Skeletal muscle tissue (tissue), 5 donors: ENCODE data around the gene NHLRC2. TPM values are rescaled to one million over a fixed set of nuclear protein-coding genes. Genes with fewer than 3 reads are reported as not detected.

Source experiments
- H3K27ac ChIP-seq: one replicate; pipeline ENCODE4 v1.7.0; 2013; ENCODE audit warnings: mild to moderate bottlenecking, low read depth, low read length, inconsistent platforms
- H3K27me3 ChIP-seq, 3 donors: one replicate each; pipeline ENCODE4 v1.7.0; 2013; ENCODE audit warnings: low read length in 3 of 3; ENCODE audit not compliant: control insufficient read depth in 3 of 3, insufficient read depth in 3 of 3
- H3K36me3 ChIP-seq, 3 donors: one replicate each; pipeline ENCODE4 v1.7.0; 2013; ENCODE audit warnings: low read length in 3 of 3; ENCODE audit not compliant: control insufficient read depth in 3 of 3, insufficient read depth in 3 of 3
- H3K4me1 ChIP-seq, 3 donors: one replicate each; pipeline ENCODE4 v1.7.0; 2013; ENCODE audit warnings: low read length in 3 of 3, mild to moderate bottlenecking in 3 of 3; ENCODE audit not compliant: control insufficient read depth in 3 of 3, insufficient read depth in 3 of 3
- H3K4me3 ChIP-seq, 3 donors: one replicate each; pipeline ENCODE4 v1.7.0; 2013; ENCODE audit warnings: low read length in 3 of 3
- H3K9ac ChIP-seq, 3 donors: one replicate each; pipeline ENCODE4 v1.7.0; 2013; ENCODE audit warnings: low read length in 3 of 3, mild to moderate bottlenecking in 3 of 3, moderate library complexity in 2 of 3, low read depth in 1 of 3
- H3K9me3 ChIP-seq, 3 donors: one replicate each; pipeline ENCODE4 v1.7.0; 2013; ENCODE audit warnings: low read length in 3 of 3; ENCODE audit not compliant: control insufficient read depth in 3 of 3
- small RNA-seq: library from RNA; depleted of rRNA; stranded (forward); fragments of <200 nt; gene quantifications from one replicate; pipeline ENCODE3, GENCODE V24; 2014
- total RNA-seq: library from RNA; depleted of rRNA; stranded (reverse); fragments of >200 nt; gene quantifications from one replicate; pipeline ENCODE4 v1.2.3, GENCODE V29; 2014
- donor health status: Osteomylitis.

NHLRC2 gene
- total RNA-seq, 1 donor from 2014 or later = 15.1 TPM

- no peak overlapping the region for H3K27ac ChIP-seq
- peaks cover 0 to 9% (median 8%) of the 10 kb centered on the region in 3 donors for H3K4me1 ChIP-seq
- H3K9ac ChIP-seq = no peak overlapping the region
- no peaks in the 10 kb centered on the region for H3K27me3 ChIP-seq
- H3K4me3 ChIP-seq = no peak overlapping the region
- no peaks in the 10 kb centered on the region for H3K36me3 ChIP-seq
- H3K9me3 ChIP-seq = no peaks in the 10 kb centered on the region
These were observed 106.2 kb downstream of the NHLRC2 start for GRCh38 chr10:113960617-113961181.

- H3K9ac ChIP-seq = no peak overlapping the region
- H3K4me3 ChIP-seq = no peak overlapping the region
- H3K27ac ChIP-seq = no peak overlapping the region
- H3K27me3 ChIP-seq = no peaks in the 10 kb centered on the region
- no peaks in the 10 kb centered on the region for H3K36me3 ChIP-seq
- H3K4me1 ChIP-seq = peaks cover 0 to 9% (median 8%) of the 10 kb centered on the region in 3 donors
- no peaks in the 10 kb centered on the region for H3K9me3 ChIP-seq
These were observed 106.9 kb downstream of the NHLRC2 start for GRCh38 chr10:113961182-113962031.

- Histone ChIP-seq H3K36me3 (no peaks in the 10 kb centered on the region), H3K4me1 (no peaks in the 10 kb centered on the region), H3K27ac (no peak overlapping the region), H3K9me3 (no peaks in the 10 kb centered on the region), H3K27me3 (no peaks in the 10 kb centered on the region), H3K4me3 (no peak overlapping the region), H3K9ac (no peak overlapping the region)
These were observed 110.6 kb downstream of the NHLRC2 start for GRCh38 chr10:113965077-113965476.

GRCh38 chr10:113965683-113966082 lies 111.2 kb downstream of the NHLRC2 start:
- Histone ChIP-seq H3K4me3 (no peak overlapping the region), H3K9ac (no peak overlapping the region), H3K9me3 (no peaks in the 10 kb centered on the region), H3K4me1 (no peaks in the 10 kb centered on the region), H3K36me3 (no peaks in the 10 kb centered on the region), H3K27ac (no peak overlapping the region), H3K27me3 (no peaks in the 10 kb centered on the region)

Small RNA genes lying within 50 kb of the gene (small RNA-seq; reads per million reads assigned to genes)
- not detected for gene RF00560

Other genes starting within 250 kb of the NHLRC2 start
- gene NRAP, start 190.6 kb upstream of the NHLRC2 start, total RNA-seq = 27.1 TPM
- gene CASP7, start 174.7 kb upstream of the NHLRC2 start, total RNA-seq = 13.6 TPM
- gene PLEKHS1, start 103.0 kb upstream of the NHLRC2 start, total RNA-seq = 0.52 TPM
- 5.2 TPM for gene DCLRE1A, start 579 bp upstream of the NHLRC2 start, total RNA-seq
- gene ADRB1, start 189.2 kb downstream of the NHLRC2 start, total RNA-seq = 0.52 TPM